GM23338 (cell line): ENCODE measurements around the gene TARS3. TPM values are rescaled to one million over a fixed set of nuclear protein-coding genes. Genes with fewer than 3 reads are reported as not detected.

Source experiments
- ATAC-seq: fragments of 200-7000 bp; cut with Tn5 transposase; 3 replicates; pipeline ENCODE4 v1.9.1; 2020
- DNase-seq: peaks from one replicate; pipeline ENCODE4 v3.0.0-alpha.2; 2015; ENCODE audit warnings: low spot score
- H2AFZ ChIP-seq: fragments of 200-600 bp; sonication (generic); 2 replicates; pipeline ENCODE4 v1.8.0; 2016; ENCODE audit warnings: antibody characterized with exemption, mild to moderate bottlenecking, moderate library complexity
- H3F3A ChIP-seq: fragments of 200-600 bp; sonication (generic); replicated peaks from 2 replicates; pipeline ENCODE4 v1.8.0; 2017; ENCODE audit warnings: antibody characterized with exemption, mixed run types, low read depth
- H3K27ac ChIP-seq: fragments of 200-600 bp; sonication (generic); 2 replicates; pipeline ENCODE4 v1.6.1; 2016; ENCODE audit warnings: low read depth
- H3K27me3 ChIP-seq: fragments of 200-600 bp; sonication (generic); 2 replicates; pipeline ENCODE4 v1.8.0; 2016; ENCODE audit warnings: mild to moderate bottlenecking, mixed run types, moderate library complexity; ENCODE audit not compliant: insufficient read depth
- H3K36me3 ChIP-seq: fragments of 200-600 bp; sonication (generic); 2 replicates; pipeline ENCODE4 v1.8.0; 2016; ENCODE audit warnings: mild to moderate bottlenecking; ENCODE audit not compliant: insufficient read depth
- H3K4me1 ChIP-seq: fragments of 200-600 bp; sonication (generic); 2 replicates; pipeline ENCODE4 v1.8.0; 2016; ENCODE audit warnings: mild to moderate bottlenecking, moderate library complexity; ENCODE audit not compliant: insufficient read depth
- H3K4me2 ChIP-seq: fragments of 200-600 bp; sonication (generic); 2 replicates; pipeline ENCODE4 v1.7.1; 2017; ENCODE audit warnings: mixed run types
- H3K4me3 ChIP-seq: fragments of 200-600 bp; sonication (generic); 2 replicates; pipeline ENCODE4 v1.6.1; 2016; ENCODE audit warnings: mixed run types
- H3K79me2 ChIP-seq: fragments of 200-600 bp; sonication (generic); replicated peaks from 2 replicates; pipeline ENCODE4 v1.8.0; 2017; ENCODE audit warnings: mild to moderate bottlenecking; ENCODE audit not compliant: insufficient read depth
- H3K9me2 ChIP-seq: fragments of 200-600 bp; sonication (generic); 2 replicates; pipeline ENCODE4 v1.8.0; 2017; ENCODE audit not compliant: insufficient read depth
- H4K20me1 ChIP-seq: fragments of 200-600 bp; sonication (generic); replicated peaks from 2 replicates; pipeline ENCODE4 v1.8.0; 2017; ENCODE audit warnings: mild to moderate bottlenecking; ENCODE audit not compliant: insufficient read depth
- H3K27ac Mint-ChIP-seq: 2 replicates; pipeline ENCODE4 v1.8.0; 2020; ENCODE audit warnings: inconsistent platforms, mild to moderate bottlenecking, moderate library complexity, mixed read lengths
- H3K27me3 Mint-ChIP-seq: 3 replicates; pipeline ENCODE4 v1.8.0; 2022; ENCODE audit warnings: low read depth, mild to moderate bottlenecking, moderate library complexity, mixed read lengths, inconsistent platforms; ENCODE audit not compliant: insufficient read depth, poor library complexity
- H3K36me3 Mint-ChIP-seq: 3 replicates; pipeline ENCODE4 v1.8.0; 2021; ENCODE audit warnings: low read depth, mild to moderate bottlenecking, inconsistent platforms, moderate library complexity, mixed read lengths
- H3K4me1 Mint-ChIP-seq: 3 replicates; pipeline ENCODE4 v1.8.0; 2020; ENCODE audit warnings: mild to moderate bottlenecking, inconsistent platforms, mixed read lengths
- H3K4me3 Mint-ChIP-seq: 3 replicates; pipeline ENCODE4 v1.8.0; 2021; ENCODE audit warnings: moderate library complexity, mild to moderate bottlenecking, inconsistent platforms, mixed read lengths
- H3K9me3 Mint-ChIP-seq: 3 replicates; pipeline ENCODE4 v1.8.0; 2020; ENCODE audit warnings: moderate library complexity, mild to moderate bottlenecking, inconsistent platforms, mixed read lengths
- CREB1 ChIP-seq: fragments of 250-450 bp; sonication (Bioruptor Pico); IDR thresholded peaks from 2 replicates; pipeline ENCODE4 v1.5.0; 2020; ENCODE audit warnings: low read depth, mild to moderate bottlenecking, moderate library complexity
- CTCF ChIP-seq, 2 experiments: fragments of 200-600 bp in 1 of 2; sonication (generic) in 1 of 2; conservative IDR thresholded peaks; 2 replicates each; pipeline versions ENCODE4 v1.5.1 to v1.6.1; 2016 to 2017; ENCODE audit warnings: antibody characterized with exemption in 2 of 2, low read depth in 2 of 2, mild to moderate bottlenecking in 2 of 2, moderate library complexity in 1 of 2
- ETS1 ChIP-seq: IDR thresholded peaks from 2 replicates; pipeline ENCODE4 v1.6.1; 2016; ENCODE audit warnings: antibody characterized with exemption
- EZH2 ChIP-seq: fragments of 200-600 bp; sonication (generic); IDR thresholded peaks from one replicate; pipeline ENCODE4 v1.8.0; 2017; ENCODE audit warnings: antibody characterized with exemption, mild to moderate bottlenecking, low read depth; ENCODE audit not compliant: unreplicated experiment
- EZH2phosphoT487 ChIP-seq: fragments of 200-600 bp; sonication (generic); IDR thresholded peaks from one replicate; pipeline ENCODE4 v1.8.1; 2018; ENCODE audit warnings: antibody characterized with exemption; ENCODE audit not compliant: unreplicated experiment
- JUNB ChIP-seq: IDR thresholded peaks from one replicate; pipeline ENCODE4 v1.6.1; 2016; ENCODE audit warnings: antibody characterized with exemption; ENCODE audit not compliant: unreplicated experiment
- NANOG ChIP-seq: IDR thresholded peaks from 2 replicates; pipeline ENCODE4 v1.6.1; 2016; ENCODE audit warnings: antibody characterized with exemption, borderline replicate concordance
- POLR2AphosphoS5 ChIP-seq: IDR thresholded peaks from 2 replicates; pipeline ENCODE4 v1.6.1; 2016; ENCODE audit warnings: antibody characterized with exemption, low read depth
- REST ChIP-seq: IDR thresholded peaks from one replicate; pipeline ENCODE4 v1.6.1; 2018; ENCODE audit warnings: antibody characterized with exemption; ENCODE audit not compliant: unreplicated experiment
- STAT1 ChIP-seq: IDR thresholded peaks from one replicate; pipeline ENCODE4 v1.6.1; 2016; ENCODE audit warnings: antibody characterized with exemption; ENCODE audit not compliant: unreplicated experiment
- ZNF114 ChIP-seq: fragments of 250-450 bp; sonication (Bioruptor Pico); IDR thresholded peaks from 2 replicates; pipeline ENCODE4 v1.5.0; 2020; ENCODE audit warnings: mild to moderate bottlenecking, moderate library complexity
- ZNF331 ChIP-seq: fragments of 250-450 bp; sonication (Bioruptor Pico); IDR thresholded peaks from 2 replicates; pipeline ENCODE4 v1.5.0; 2020; ENCODE audit warnings: low read depth, mild to moderate bottlenecking, moderate library complexity
- ZNF462 ChIP-seq: fragments of 250-450 bp; sonication (Bioruptor Pico); IDR thresholded peaks from 2 replicates; pipeline ENCODE4 v1.5.0; 2020; ENCODE audit warnings: mild to moderate bottlenecking, moderate library complexity
- polyA plus RNA-seq: library from polyadenylated mRNA; unstranded; fragments of >200 nt; fragmentation: Nextera tagmentation; extraction: Ambion mirVana; gene quantifications from 2 replicates; pipeline ENCODE4 v1.2.1, GENCODE V29; 2016
- total RNA-seq: library from RNA; depleted of rRNA; stranded (reverse); fragments of >200 nt; shearing (Covaris generic); gene quantifications from 2 replicates; pipeline ENCODE4 v1.2.3, GENCODE V29; 2014

The TARS3 gene
- total and polyA plus RNA-seq, 2 experiments from 2014 or later, result 13.0 to 15.4 TPM

- Histone ChIP-seq H3F3A (no peaks in the 10 kb centered on the region), H3K9me2 (no peaks in the 10 kb centered on the region), H2AFZ (no peak overlapping the region), H4K20me1 (no peaks in the 10 kb centered on the region), H3K27ac (no peak overlapping the region), H3K36me3 (no peaks in the 10 kb centered on the region), H3K79me2 (no peaks in the 10 kb centered on the region), H3K4me1 (no peaks in the 10 kb centered on the region), H3K4me3 (no peak overlapping the region), H3K27me3 (no peaks in the 10 kb centered on the region), H3K4me2 (no peak overlapping the region)
- Mint-ChIP-seq H3K4me1 (peaks cover 5% of the 10 kb centered on the region), H3K9me3 (no peaks in the 10 kb centered on the region; the same call in 2 of the 3 replicates), H3K27me3 (peaks cover 13% of the 10 kb centered on the region), H3K36me3 (no peaks in the 10 kb centered on the region), H3K27ac (no peak overlapping the region), H3K4me3 (no peak overlapping the region)
- TF ChIP-seq ZNF462 (CRISPR knock-in tag), result no peak
- TF ChIP-seq EZH2phosphoT487, result no peak
- TF ChIP-seq NANOG, result no peak
- no peak for TF ChIP-seq STAT1
- TF ChIP-seq ZNF114, result no peak
- TF ChIP-seq REST, result no peak
- TF ChIP-seq ZNF331, result no peak
- TF ChIP-seq POLR2AphosphoS5, result no peak
- no peak for TF ChIP-seq EZH2
- no peak for TF ChIP-seq JUNB
- no peak for TF ChIP-seq CREB1 (CRISPR knock-in tag)
- TF ChIP-seq ETS1, result no peak
- TF ChIP-seq CTCF (conservative IDR thresholded peaks at IDR 0.05; ENCODE audit: low read depth in 2 of 2), result no peak
- ATAC-seq (no peak), DNase-seq (no peak)
Observed at GRCh38 chr15:101610611-101611000, 113.7 kb downstream of the TARS3 start.
